Spinal cord (tissue), 10 donors: ENCODE results near the gene CYBA. TPM values are rescaled to one million over a fixed set of nuclear protein-coding genes. Genes with fewer than 3 reads are reported as not detected.

ENCODE experiments used
- DNase-seq, 6 donors: peaks; one replicate each; pipeline versions ENCODE4 v3.0.0 to v3.0.0-alpha.2; 2013 to 2015; ENCODE audit warnings: low spot score in 6 of 6, low read depth in 4 of 6
- H3K27ac ChIP-seq: one replicate; pipeline ENCODE4 v1.5.1; 2013; ENCODE audit warnings: low read depth, low read length, control low read depth
- H3K27me3 ChIP-seq: one replicate; pipeline ENCODE4 v1.6.1; 2013; ENCODE audit warnings: low read length; ENCODE audit not compliant: control insufficient read depth, insufficient read depth
- H3K36me3 ChIP-seq: one replicate; pipeline ENCODE4 v1.6.1; 2013; ENCODE audit warnings: low read length; ENCODE audit not compliant: control insufficient read depth, insufficient read depth
- H3K4me1 ChIP-seq: one replicate; pipeline ENCODE4 v1.6.1; 2013; ENCODE audit warnings: low read length; ENCODE audit not compliant: control insufficient read depth, insufficient read depth
- H3K4me3 ChIP-seq: one replicate; pipeline ENCODE4 v1.5.1; 2013; ENCODE audit warnings: low read depth, low read length, control low read depth
- H3K9me3 ChIP-seq: one replicate; pipeline ENCODE4 v1.6.1; 2013; ENCODE audit warnings: low read length; ENCODE audit not compliant: control insufficient read depth, insufficient read depth
- WGBS: methylation state at CpG from one replicate; pipeline ENCODE4 v1.1.5; 2013; ENCODE audit warnings: missing lambda C conversion rate; ENCODE audit not compliant: insufficient coverage; 5-methylcytosine and 5-hydroxymethylcytosine counted together
- polyA plus RNA-seq, 2 donors: library from polyadenylated mRNA; unstranded; fragments of 120-200 nt; gene quantifications; one replicate each; pipeline ENCODE4 v1.2.1, GENCODE V29; 2013; ENCODE audit not compliant: insufficient read length in 2 of 2
- total RNA-seq, 2 donors: library from RNA; depleted of rRNA in 1 of 2; stranded (reverse); fragments of 120-200 nt in 1 of 2; fragments of >200 nt in 1 of 2; gene quantifications; one replicate each; pipeline versions ENCODE4 v1.2.3 to v1.2.4, GENCODE V29; 2013 to 2014
- donor health status: healthy.

The CYBA gene
- total and polyA plus RNA-seq, 4 donors, result 58.5 to 147 (median 67.1) TPM

DNA sequence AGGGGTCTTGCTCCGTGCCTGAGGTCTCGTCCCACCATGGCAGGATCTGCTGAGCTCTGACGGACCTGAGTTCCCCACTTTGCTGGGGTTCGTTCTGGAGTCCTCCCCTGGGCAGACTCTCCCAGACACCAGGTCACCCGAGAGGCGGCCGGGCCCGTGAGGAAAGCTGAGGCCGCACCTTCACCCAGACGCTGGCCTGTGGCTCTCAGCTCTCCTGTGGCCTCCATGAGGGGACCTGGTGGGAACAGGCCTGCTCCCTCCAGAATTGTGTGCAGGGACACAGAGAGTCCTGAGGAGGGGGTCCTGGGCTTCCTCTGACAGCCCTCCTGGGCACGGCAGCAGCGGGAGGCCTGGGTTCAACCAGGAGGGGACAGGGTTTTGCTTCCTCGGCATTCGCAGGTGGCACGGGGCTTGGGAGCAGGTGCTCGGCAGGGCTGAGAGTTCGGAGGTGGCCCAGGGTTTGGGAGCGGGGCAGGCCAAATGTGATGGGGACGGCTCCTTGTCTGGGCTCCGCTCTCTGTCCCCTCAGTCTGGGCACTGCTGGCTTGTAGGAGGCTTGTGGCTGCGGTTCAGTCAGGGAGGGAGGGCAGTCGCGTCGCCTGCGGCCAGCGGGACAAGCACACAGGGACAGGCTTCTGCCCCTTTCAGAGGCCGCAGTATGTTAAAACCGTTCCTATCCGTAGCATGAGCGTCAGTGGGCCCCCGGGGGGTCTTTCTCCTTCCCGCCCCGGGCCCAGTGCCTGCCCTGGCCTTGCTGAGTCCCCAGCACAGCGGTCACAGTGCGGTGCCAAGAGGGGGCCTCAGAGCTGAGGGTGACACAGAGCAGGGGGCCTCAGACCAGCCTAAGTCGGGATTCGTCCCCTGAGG is 43.6 kb upstream of the CYBA start:
- Histone ChIP-seq H3K36me3 (peaks cover 53% of the 10 kb centered on the region), H3K27me3 (no peaks in the 10 kb centered on the region), H3K9me3 (no peaks in the 10 kb centered on the region), H3K4me3 (no peak overlapping the region), H3K4me1 (no peaks in the 10 kb centered on the region), H3K27ac (no peak overlapping the region)
- DNase-seq, result no peak
- 81% methylated on average over 36 of the region's 37 CpGs for WGBS

GRCh38 chr16:88693420-88694177 is 42.7 kb upstream of the CYBA start:
- peaks cover 4% of the 10 kb centered on the region for H3K27me3 ChIP-seq
- H3K4me1 ChIP-seq, result no peaks in the 10 kb centered on the region
- H3K36me3 ChIP-seq, result peaks cover 45% of the 10 kb centered on the region
- no peak overlapping the region for H3K4me3 ChIP-seq
- WGBS, result 87% methylated on average over 33 of the region's 39 CpGs
- DNase-seq, result no peak
- no peaks in the 10 kb centered on the region for H3K9me3 ChIP-seq
- no peak overlapping the region for H3K27ac ChIP-seq

DNA sequence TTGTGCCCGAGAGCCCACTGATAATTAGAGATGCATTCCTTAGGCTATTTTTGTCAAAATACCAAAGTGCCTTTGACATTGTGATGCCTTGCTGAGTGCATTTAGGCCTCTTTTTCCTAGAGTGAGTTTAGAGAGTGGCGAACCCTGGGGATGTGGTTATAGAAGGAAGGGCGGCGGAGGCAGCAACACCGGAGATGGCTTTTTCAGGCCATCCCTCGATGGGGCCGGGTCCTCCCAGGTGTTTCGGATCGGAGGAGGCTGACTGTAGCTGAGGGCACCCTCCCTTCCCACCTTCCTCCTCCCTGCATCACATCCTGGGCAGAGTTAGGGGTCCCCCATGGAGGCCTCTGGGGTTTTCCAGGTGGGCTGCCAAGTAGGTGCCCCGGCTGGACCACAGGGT is 42.0 kb upstream of the CYBA start:
- H3K27me3 ChIP-seq, result peaks cover 11% of the 10 kb centered on the region

DNA sequence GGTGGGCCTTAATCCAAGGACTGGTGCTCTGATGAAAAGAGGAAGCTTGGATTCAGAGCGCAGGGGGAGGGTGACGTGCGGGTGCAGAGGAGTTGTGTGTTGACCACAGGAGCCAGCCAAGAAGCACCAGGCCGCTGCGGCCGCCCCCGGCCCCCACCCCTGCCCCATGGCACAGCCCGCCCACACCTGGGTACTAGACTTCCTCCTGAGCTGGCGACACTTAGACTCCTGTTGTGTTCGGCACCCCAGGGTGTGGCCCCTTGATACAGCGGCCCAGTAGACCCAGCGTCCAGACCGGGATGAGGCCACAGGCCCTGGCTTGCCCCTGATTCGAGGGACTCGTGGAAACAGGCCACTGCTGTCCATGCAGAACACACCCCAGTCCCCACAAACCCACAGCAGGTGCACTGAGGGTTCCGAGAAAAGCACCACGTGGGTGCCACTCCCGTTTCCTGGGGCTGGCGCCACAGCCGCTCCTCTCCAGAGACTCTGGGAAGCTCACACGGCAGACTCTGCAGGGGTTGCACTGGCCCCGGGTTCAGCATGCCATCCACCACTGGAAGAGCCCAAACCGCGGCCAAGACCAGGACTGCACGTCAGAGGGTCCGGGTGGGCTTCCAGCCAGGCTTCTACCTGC is 41.2 kb upstream of the CYBA start:
- Histone ChIP-seq H3K27me3 (peaks cover 19% of the 10 kb centered on the region), H3K9me3 (no peaks in the 10 kb centered on the region), H3K36me3 (peaks cover 29% of the 10 kb centered on the region), H3K4me1 (no peaks in the 10 kb centered on the region), H3K4me3 (no peak overlapping the region), H3K27ac (no peak overlapping the region)
- WGBS, result 86% methylated on average over 25 of the region's 26 CpGs
- DNase-seq, result no peak

More for the DNA sequence above, 42.0 kb upstream of the CYBA start:
- Histone ChIP-seq H3K27ac (no peak overlapping the region), H3K36me3 (peaks cover 38% of the 10 kb centered on the region), H3K9me3 (no peaks in the 10 kb centered on the region), H3K4me3 (no peak overlapping the region), H3K4me1 (no peaks in the 10 kb centered on the region)
- WGBS, result 92% methylated on average over 8 of the region's 10 CpGs
- no peak for DNase-seq

DNA sequence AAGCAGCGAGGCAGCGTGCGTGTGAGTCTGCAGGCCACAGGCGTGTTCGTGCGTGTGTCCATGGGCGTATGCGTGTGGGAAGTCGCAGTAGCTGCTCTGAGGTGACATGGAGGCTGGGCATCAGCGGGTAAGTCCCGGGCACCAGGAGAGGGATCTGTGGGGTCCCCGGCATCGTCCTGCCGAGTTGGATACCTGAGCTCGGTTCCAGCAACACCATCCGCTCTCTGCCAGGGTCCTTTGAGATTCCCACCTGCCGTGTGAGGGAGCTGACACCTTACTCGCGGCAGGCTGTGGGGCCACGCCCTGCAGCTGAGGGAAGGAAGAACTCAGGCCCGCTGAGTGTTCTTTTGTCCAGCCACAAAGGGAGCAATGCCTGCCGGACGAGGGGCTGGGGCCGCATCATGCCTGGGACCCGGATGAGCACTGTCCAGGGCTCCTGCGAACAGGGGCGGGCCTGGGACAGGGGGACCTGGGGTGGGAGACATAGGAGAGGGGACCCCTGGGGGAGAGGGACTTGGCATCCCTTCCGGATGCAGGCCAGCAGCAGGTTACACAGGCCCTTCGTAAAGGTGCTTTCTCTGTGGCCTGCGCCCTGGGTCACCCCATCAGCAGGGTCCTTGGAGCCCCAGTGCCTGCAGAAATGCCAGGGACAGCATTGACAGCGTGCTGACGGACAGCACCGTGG is 40.4 kb upstream of the CYBA start:
- DNase-seq, result no peak
- no peak overlapping the region for H3K27ac ChIP-seq
- peaks cover 6% of the 10 kb centered on the region for H3K4me1 ChIP-seq
- no peaks in the 10 kb centered on the region for H3K9me3 ChIP-seq
- WGBS, result 85% methylated on average over 33 of the region's 33 CpGs
- H3K27me3 ChIP-seq, result peaks cover 26% of the 10 kb centered on the region
- no peak overlapping the region for H3K4me3 ChIP-seq
- H3K36me3 ChIP-seq, result peaks cover 22% of the 10 kb centered on the region

- H3K27ac ChIP-seq, result no peak overlapping the region
- peaks cover 33% of the 10 kb centered on the region for H3K27me3 ChIP-seq
Observed at GRCh38 chr16:88690341-88691128, 39.7 kb upstream of the CYBA start.

DNA sequence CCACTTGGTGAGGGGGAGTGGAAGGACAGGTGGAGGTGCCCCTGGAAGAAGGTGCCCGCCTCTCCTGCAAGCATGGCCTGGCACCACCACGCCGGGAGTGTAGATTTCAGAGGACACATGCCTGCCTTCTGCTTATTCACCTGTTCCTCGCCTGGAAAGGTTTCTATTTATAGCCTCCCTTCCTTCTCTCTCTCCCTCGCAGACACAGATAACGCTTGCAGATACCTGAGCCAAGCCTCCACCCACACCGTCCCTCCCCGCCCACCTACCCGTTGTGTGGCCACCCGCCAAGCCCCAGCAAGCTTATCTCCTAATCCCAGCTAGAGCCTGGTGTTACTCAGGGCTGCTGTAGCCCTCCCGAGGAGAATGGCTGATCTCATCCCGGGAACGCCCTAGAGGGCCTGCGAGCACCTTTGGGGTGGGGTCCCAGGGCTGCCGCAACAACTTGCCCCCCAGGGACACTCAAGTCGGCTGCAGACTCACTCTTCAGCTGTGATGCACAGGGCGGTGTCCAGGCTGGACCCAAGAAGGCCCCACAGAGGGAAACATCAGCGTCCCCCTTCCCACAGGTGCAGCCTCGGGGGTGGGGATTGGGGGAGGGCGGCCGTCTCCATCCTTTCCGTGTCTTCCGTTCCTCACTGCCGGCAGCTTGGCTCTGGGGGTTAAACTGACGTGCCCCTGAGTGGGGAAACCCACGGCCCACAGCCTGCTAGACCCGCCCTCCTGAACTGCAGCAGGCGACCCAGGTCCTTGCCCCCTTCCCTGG is 37.3 kb upstream of the CYBA start:
- Histone ChIP-seq H3K9me3 (no peaks in the 10 kb centered on the region), H3K36me3 (no peaks in the 10 kb centered on the region), H3K4me1 (peaks cover 21% of the 10 kb centered on the region), H3K27me3 (peaks cover 53% of the 10 kb centered on the region), H3K4me3 (no peak overlapping the region), H3K27ac (no peak overlapping the region)
- no peak for DNase-seq
- 41% methylated on average over 25 of the region's 28 CpGs for WGBS

More at GRCh38 chr16:88690341-88691128, 39.7 kb upstream of the CYBA start:
- WGBS, result 73% methylated on average over 21 of the region's 21 CpGs
- no peaks in the 10 kb centered on the region for H3K9me3 ChIP-seq
- H3K4me1 ChIP-seq, result peaks cover 13% of the 10 kb centered on the region
- peaks cover 14% of the 10 kb centered on the region for H3K36me3 ChIP-seq
- DNase-seq, result no peak
- no peak overlapping the region for H3K4me3 ChIP-seq

- no peak overlapping the region for H3K4me3 ChIP-seq
- no peaks in the 10 kb centered on the region for H3K9me3 ChIP-seq
- H3K4me1 ChIP-seq, result peaks cover 21% of the 10 kb centered on the region
- no peak for DNase-seq
- H3K27ac ChIP-seq, result no peak overlapping the region
- peaks cover 53% of the 10 kb centered on the region for H3K27me3 ChIP-seq
- H3K36me3 ChIP-seq, result no peaks in the 10 kb centered on the region
- WGBS, result no CpG with 5 or more reads among the region's 3 CpGs
Observed at GRCh38 chr16:88687676-88688012, 36.8 kb upstream of the CYBA start.
